ENCODE data around the gene ARAF. TPM values are rescaled to one million over a fixed set of nuclear protein-coding genes. Genes with fewer than 3 reads are reported as not detected.

The ARAF gene
- polyA plus RNA-seq, 2 of the 4 experiments (the other 2 are of a cell fraction): 37.9 to 49.0 TPM

GRCh38 chrX:47587091-47587891 is 26.3 kb downstream of the ARAF start:
- FAIRE-seq (no peak), DNase-seq (ENCODE audit: low read depth in 1 of 2, low spot score in 1 of 2) (no peak), ATAC-seq (no peak)
- Histone ChIP-seq H3K9me3 (no peaks in the 10 kb centered on the region), H3K4me3 (no peak overlapping the region), H3K4me1 (no peaks in the 10 kb centered on the region), H3K27ac (no peak overlapping the region), H3K4me2 (no peak overlapping the region)
- 56% methylated on average over 3 of the region's 4 CpGs for WGBS (ENCODE audit: missing lambda C conversion rate)
- CTCF ChIA-PET: interaction anchor here (1.3 kb wide), 1 partner anchor 12 kb away, joined by 4 read pairs; no protein-coding TSS in a partner anchor
- no peak for TF ChIP-seq CBX2 (IDR thresholded peaks at IDR 0.05; ENCODE audit: borderline replicate concordance, low read depth)
- TF ChIP-seq TFCP2L1 (CRISPR knock-in tag; IDR thresholded peaks at IDR 0.05): no peak
- no peak for TF ChIP-seq PBX3 (IDR thresholded peaks at IDR 0.05)
- no peak for TF ChIP-seq CBX8 (IDR thresholded peaks at IDR 0.05)
- no peak for TF ChIP-seq RARB (CRISPR knock-in tag; IDR thresholded peaks at IDR 0.05)
- TF ChIP-seq RNF2 (IDR thresholded peaks at IDR 0.05; ENCODE audit: borderline replicate concordance, low read depth): no peak
- no peak for TF ChIP-seq FOSB (CRISPR knock-in tag; IDR thresholded peaks at IDR 0.05)
- no peak for TF ChIP-seq KDM1A (IDR thresholded peaks at IDR 0.05; ENCODE audit: low read depth)
- POLR2A ChIA-PET: no interaction called here

GRCh38 chrX:47587906-47588735 is 27.1 kb downstream of the ARAF start:
- FAIRE-seq: no peak
- POLR2A ChIA-PET: no interaction called here
- 69% methylated on average over 6 of the region's 16 CpGs for WGBS (ENCODE audit: missing lambda C conversion rate)

GRCh38 chrX:47590984-47591383 is 30.0 kb downstream of the ARAF start:
- Histone ChIP-seq H3K4me1 (no peaks in the 10 kb centered on the region), H3K27ac (no peak overlapping the region), H3K9me3 (no peaks in the 10 kb centered on the region), H3K4me2 (no peak overlapping the region), H3K4me3 (no peak overlapping the region)
- ChIA-PET POLR2A (no interaction called here), CTCF (no interaction called here)
- ATAC-seq (no peak), DNase-seq (ENCODE audit: low read depth in 1 of 2, low spot score in 1 of 2) (no peak), FAIRE-seq (no peak)
- 64% methylated on average over 5 of the region's 5 CpGs for WGBS (ENCODE audit: missing lambda C conversion rate)
- TF ChIP-seq FOSL2 (IDR thresholded peaks at IDR 0.05): no peak
- TF ChIP-seq FOSL2 (CRISPR knock-in tag; IDR thresholded peaks at IDR 0.05): no peak
- no peak for TF ChIP-seq KDM1A (IDR thresholded peaks at IDR 0.05; ENCODE audit: low read depth)
- no peak for TF ChIP-seq HOXA7 (CRISPR knock-in tag; IDR thresholded peaks at IDR 0.05)
- TF ChIP-seq HES2 (IDR thresholded peaks at IDR 0.05): no peak
- no peak for TF ChIP-seq HOXB5 (CRISPR knock-in tag; IDR thresholded peaks at IDR 0.05)
- no peak for TF ChIP-seq CHD4 (IDR thresholded peaks at IDR 0.05; ENCODE audit: borderline replicate concordance)
- no peak for TF ChIP-seq FOXS1 (CRISPR knock-in tag; IDR thresholded peaks at IDR 0.05)
- TF ChIP-seq TFCP2L1 (CRISPR knock-in tag; IDR thresholded peaks at IDR 0.05): no peak
- TF ChIP-seq MYC (IDR thresholded peaks at IDR 0.05; ENCODE audit: borderline replicate concordance, low read length): no peak
- TF ChIP-seq BCL3 (IDR thresholded peaks at IDR 0.05): no peak
- TF ChIP-seq ZC3H11A (IDR thresholded peaks at IDR 0.05): no peak
- TF ChIP-seq RCOR1 (IDR thresholded peaks at IDR 0.05; ENCODE audit: low read depth, low read length): no peak
- no peak for TF ChIP-seq GATA3 (IDR thresholded peaks at IDR 0.05; ENCODE audit: borderline replicate concordance)
- no peak for TF ChIP-seq RAD21 (conservative IDR thresholded peaks at IDR 0.05 in 1 of 2, IDR thresholded peaks at IDR 0.05 in 1 of 2)
- no peak for TF ChIP-seq ELK1 (IDR thresholded peaks at IDR 0.05; ENCODE audit: low read depth, low read length)
- no peak for TF ChIP-seq EHF (CRISPR knock-in tag; IDR thresholded peaks at IDR 0.05)

More at GRCh38 chrX:47587906-47588735, 27.1 kb downstream of the ARAF start:
- Histone ChIP-seq H3K9me3 (no peaks in the 10 kb centered on the region), H3K4me3 (no peak overlapping the region), H3K4me1 (no peaks in the 10 kb centered on the region), H3K4me2 (no peak overlapping the region), H3K27ac (no peak overlapping the region)
- DNase-seq (ENCODE audit: low read depth in 1 of 2, low spot score in 1 of 2) (no peak), ATAC-seq (no peak)
- CTCF ChIA-PET: no interaction called here
- TF ChIP-seq POLR2AphosphoS2 (conservative IDR thresholded peaks at IDR 0.05; ENCODE audit: low read length): no peak
- no peak for TF ChIP-seq SMC3 (IDR thresholded peaks at IDR 0.05)
- TF ChIP-seq ZFP36 (IDR thresholded peaks at IDR 0.05; ENCODE audit: borderline replicate concordance, partially characterized antibody): no peak
- no peak for TF ChIP-seq NFE2L2 (conservative IDR thresholded peaks at IDR 0.05; ENCODE audit: low read length)
- TF ChIP-seq MYC (IDR thresholded peaks at IDR 0.05; ENCODE audit: borderline replicate concordance, low read length): no peak
- TF ChIP-seq EHMT2 (IDR thresholded peaks at IDR 0.05; ENCODE audit: low read depth): no peak
- no peak for TF ChIP-seq RFX5 (IDR thresholded peaks at IDR 0.05)
- no peak for TF ChIP-seq PHF8 (IDR thresholded peaks at IDR 0.05; ENCODE audit: borderline replicate concordance, low read depth)
- TF ChIP-seq CBX8 (IDR thresholded peaks at IDR 0.05): no peak
- TF ChIP-seq SREBF2 (IDR thresholded peaks at IDR 0.05): no peak
- TF ChIP-seq JUN (IDR thresholded peaks at IDR 0.05): no peak
- TF ChIP-seq MAFK (IDR thresholded peaks at IDR 0.05; ENCODE audit: partially characterized antibody): no peak
- no peak for TF ChIP-seq RAD21 (conservative IDR thresholded peaks at IDR 0.05 in 1 of 2, IDR thresholded peaks at IDR 0.05 in 1 of 2)
- TF ChIP-seq RARB (CRISPR knock-in tag; IDR thresholded peaks at IDR 0.05): no peak
- no peak for TF ChIP-seq CBX2 (IDR thresholded peaks at IDR 0.05; ENCODE audit: borderline replicate concordance, low read depth)
- TF ChIP-seq RNF2 (IDR thresholded peaks at IDR 0.05; ENCODE audit: borderline replicate concordance, low read depth): no peak
- no peak for TF ChIP-seq ESRRA (IDR thresholded peaks at IDR 0.05; ENCODE audit: borderline replicate concordance, low read length)
- TF ChIP-seq HDAC2 (IDR thresholded peaks at IDR 0.05): no peak
- no peak for TF ChIP-seq POLR2A (IDR thresholded peaks at IDR 0.05; ENCODE audit: low read length)
- TF ChIP-seq ZC3H11A (IDR thresholded peaks at IDR 0.05): no peak

All from A549 (cell line).